Heart right ventricle (tissue), 16 donors: Measurements from ENCODE around the gene TOR2A. TPM values are rescaled to one million over a fixed set of nuclear protein-coding genes. Genes with fewer than 3 reads are reported as not detected.
A peak's percentile ranks its signal among the peaks of the same experiment; 100 is the strongest.

Experiments used
- ATAC-seq, 8 donors: fragments of 200-7000 bp; cut with Tn5 transposase; one replicate each; pipeline ENCODE4 v1.9.1; 2020; ENCODE audit warnings: mild to moderate bottlenecking in 8 of 8, moderate library complexity in 8 of 8, moderate number of reproducible peaks in 1 of 8
- DNase-seq, 2 donors: peaks; one replicate each; pipeline ENCODE4 v3.0.0-alpha.2; 2020
- H3K27ac ChIP-seq, 10 donors: fragments of 200-600 bp; sonication (generic) in 2 of 10; one replicate each; pipeline versions ENCODE4 v1.5.0 to v1.8.0; 2020 to 2022; ENCODE audit warnings: mild to moderate bottlenecking in 3 of 10
- H3K27me3 ChIP-seq, 7 donors: fragments of 200-600 bp; one replicate each; pipeline ENCODE4 v1.8.0; 2021 to 2022; ENCODE audit warnings: mild to moderate bottlenecking in 2 of 7
- H3K36me3 ChIP-seq, 9 donors: fragments of 200-600 bp; sonication (generic) in 1 of 9; one replicate each; pipeline versions ENCODE4 v1.5.0 to v1.8.0; 2020 to 2022; ENCODE audit warnings: mild to moderate bottlenecking in 2 of 9
- H3K4me1 ChIP-seq, 9 donors: fragments of 200-600 bp; sonication (generic) in 1 of 9; one replicate each; pipeline versions ENCODE4 v1.5.0 to v1.8.0; 2020 to 2022; ENCODE audit warnings: mild to moderate bottlenecking in 4 of 9
- H3K4me3 ChIP-seq, 10 donors: fragments of 200-600 bp; sonication (generic) in 2 of 10; one replicate each; pipeline versions ENCODE4 v1.5.0 to v1.8.0; 2020 to 2022; ENCODE audit warnings: mild to moderate bottlenecking in 7 of 10, moderate library complexity in 2 of 10
- H3K9me3 ChIP-seq, 11 donors: fragments of 200-600 bp in 10 of 11; sonication (generic) in 2 of 11; one replicate each; pipeline versions ENCODE4 v1.5.0 to v1.8.0; 2013 to 2022; ENCODE audit warnings: mild to moderate bottlenecking in 2 of 11, control low read depth in 1 of 11, moderate library complexity in 1 of 11
- WGBS, 2 donors: extraction: QIAGEN DNeasy Blood & Tissue Kit; methylation state at CpG; one replicate each; pipeline ENCODE4 v1.1.7; 2013; ENCODE audit warnings: inconsistent platforms in 1 of 2; 5-methylcytosine and 5-hydroxymethylcytosine counted together
- intact Hi-C, 10 donors: fragments of 100-400 bp; cut with DNase I; formaldehyde crosslinking; loops; one replicate each; pipeline versions ENCODE4 v1.11.1 to v1.14.2; 2022
- polyA plus RNA-seq, 2 donors: library from polyadenylated mRNA; stranded (reverse); fragments of 200-250 nt; gene quantifications; one replicate each; pipeline ENCODE4 v1.2.3, GENCODE V29; 2013
- total RNA-seq, 10 donors: library from RNA; stranded (reverse); fragmentation: NEBNext Ultra II Directional in 3 of 10; extraction: Animal tissue kit (Norgen Biotek cat#: 25700) in 3 of 10; gene quantifications; one replicate each; pipeline versions ENCODE4 v1.2.1 to v1.2.4, GENCODE V29; 2021 to 2023
- TF ChIP-seq, protein P1 (sequence below), 9 donors: fragments of 200-600 bp; sonication (generic) in 2 of 9; IDR thresholded peaks; one replicate each; pipeline versions ENCODE4 v1.5.0 to v1.8.0; 2021 to 2022; ENCODE audit warnings: antibody characterized with exemption in 9 of 9, mild to moderate bottlenecking in 5 of 9, moderate library complexity in 1 of 9
- donor health status: Arrhythmogenic right ventricular cardiomyopathy.
- donor health status: ischemic (EF 13 %, LVEDD 7.1; RV severe dilation, severe dysfunction).
- donor health status: healthy with polysubstance abuse.
- donor health status: DM: no; HTN: yes; CAD: no.
- donor health status: DM: no; HTN: no; CAD: no.
- donor health status: ischemic (EF 25% LVEDD 6.9; RV normal size, moderate dysfunction).
- donor health status: ischemic (EF 25% LVEDD 5.7; RV mildly dilated, moderate dysfunction).
- donor health status: healthy.
- donor health status: DM: yes; HTN: yes; CAD: no.
- donor health status: Ischemic cardiomyopathy.
- donor health status: ischemic (EF 35%, LVEDD 5.7; RV mildly dilated, moderate dysfunction).
- donor health status: nonischemic (EF 11% LVEDD 7.7; RV severe dilation, severe dysfunction).
- donor health status: DM: yes; HTN: yes; CAD: no.
- donor health status: PGD.
- donor health status: ischemic (EF 29% LVEDD 5.4; RV normal size, mild dysfunction).
- donor health status: nonischemic (EF 23%, LVEDD 6.1; RV moderate dilation, normal function).

TOR2A gene
- total and polyA plus RNA-seq, 12 donors = 1.5 to 7.6 (median 2.8) TPM

DNA sequence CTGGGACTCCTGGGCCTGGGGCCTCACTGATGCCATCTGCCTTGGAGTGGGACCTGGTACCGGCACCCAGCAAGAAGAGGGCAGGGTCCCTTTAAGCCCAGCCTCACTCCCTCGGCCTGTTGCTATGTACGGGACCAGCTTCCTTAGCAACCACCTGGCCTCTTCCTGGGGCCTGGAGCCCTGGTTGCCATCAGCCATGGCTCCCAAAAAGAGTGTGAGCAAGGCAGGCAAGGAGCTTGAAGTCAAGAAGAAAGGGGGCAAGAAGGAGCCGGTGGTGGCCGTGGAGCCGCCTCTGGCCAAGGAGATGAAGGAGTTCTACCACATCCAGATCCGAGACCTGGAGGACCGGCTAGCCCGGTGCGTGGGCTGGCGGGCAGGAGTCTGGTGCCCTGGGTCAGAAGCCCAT is 28.3 kb downstream of the TOR2A start, which contains the start of gene CFAP157:
CFAP157 (plus strand) TSS at position 153 of the 406 bp plus-strand sequence; CDS start at position 197, 44 bp downstream.
- Histone ChIP-seq H3K4me3 (no peak within 1 kb of the TSS), H3K4me1 (no peaks in the 10 kb centered on the region), H3K9me3 (no peaks in the 10 kb centered on the region), H3K27ac (no peak within 1 kb of the TSS), H3K36me3 (no peaks in the 10 kb centered on the region), H3K27me3 (no peaks in the 10 kb centered on the region)
- intact Hi-C loops = no loop called here
- DNase-seq = no peak
- 58 to 63% methylated on average over 11 of the region's 11 CpGs for WGBS, 2 donors
- TF ChIP-seq, protein P1, sequence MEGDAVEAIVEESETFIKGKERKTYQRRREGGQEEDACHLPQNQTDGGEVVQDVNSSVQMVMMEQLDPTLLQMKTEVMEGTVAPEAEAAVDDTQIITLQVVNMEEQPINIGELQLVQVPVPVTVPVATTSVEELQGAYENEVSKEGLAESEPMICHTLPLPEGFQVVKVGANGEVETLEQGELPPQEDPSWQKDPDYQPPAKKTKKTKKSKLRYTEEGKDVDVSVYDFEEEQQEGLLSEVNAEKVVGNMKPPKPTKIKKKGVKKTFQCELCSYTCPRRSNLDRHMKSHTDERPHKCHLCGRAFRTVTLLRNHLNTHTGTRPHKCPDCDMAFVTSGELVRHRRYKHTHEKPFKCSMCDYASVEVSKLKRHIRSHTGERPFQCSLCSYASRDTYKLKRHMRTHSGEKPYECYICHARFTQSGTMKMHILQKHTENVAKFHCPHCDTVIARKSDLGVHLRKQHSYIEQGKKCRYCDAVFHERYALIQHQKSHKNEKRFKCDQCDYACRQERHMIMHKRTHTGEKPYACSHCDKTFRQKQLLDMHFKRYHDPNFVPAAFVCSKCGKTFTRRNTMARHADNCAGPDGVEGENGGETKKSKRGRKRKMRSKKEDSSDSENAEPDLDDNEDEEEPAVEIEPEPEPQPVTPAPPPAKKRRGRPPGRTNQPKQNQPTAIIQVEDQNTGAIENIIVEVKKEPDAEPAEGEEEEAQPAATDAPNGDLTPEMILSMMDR (IDR thresholded peaks at IDR 0.05) = no peak
- peak in 2 of 8 donors; percentile 23 to 35 for ATAC-seq

DNA sequence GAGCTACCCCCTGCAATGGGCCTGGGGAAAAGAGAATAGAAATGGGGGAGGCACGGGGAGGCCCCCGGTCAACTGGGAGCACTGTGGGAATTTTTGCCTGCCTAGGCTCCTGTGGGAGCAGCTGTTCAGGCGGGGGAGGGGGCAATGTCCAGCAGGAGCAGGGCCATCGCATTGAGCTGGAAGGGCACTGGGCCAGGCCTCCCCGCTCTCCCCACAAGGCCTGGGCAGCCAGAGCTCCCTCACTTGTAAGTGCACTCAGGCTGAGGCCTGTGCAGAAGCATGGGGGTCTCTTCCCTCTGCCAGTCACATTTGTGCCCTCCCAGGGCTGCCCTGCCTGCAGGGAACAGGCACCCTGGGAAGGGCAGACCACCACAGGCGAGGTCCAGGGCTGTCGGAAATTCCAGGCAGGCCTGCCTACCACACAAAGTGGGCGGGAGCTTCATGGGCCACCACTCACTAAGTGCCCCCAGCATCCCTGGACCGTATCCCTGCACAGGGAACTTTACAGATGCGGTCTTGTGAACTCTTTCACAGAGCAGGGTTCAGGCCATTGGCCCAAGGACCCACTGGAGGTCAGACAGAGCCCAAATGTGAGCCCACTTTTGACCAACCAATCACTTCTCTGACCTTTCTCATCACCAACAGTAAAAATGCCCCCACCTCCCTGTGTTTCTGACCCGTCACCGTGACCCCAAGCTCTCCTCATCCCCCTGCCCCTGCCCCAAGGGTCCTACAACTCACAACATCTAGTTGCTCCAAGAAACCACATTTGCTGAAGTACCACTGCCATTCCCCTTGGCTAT is 29.3 kb downstream of the TOR2A start:
- Histone ChIP-seq H3K27me3 (no peaks in the 10 kb centered on the region), H3K9me3 (no peaks in the 10 kb centered on the region), H3K4me3 (no peak overlapping the region), H3K27ac (no peak overlapping the region), H3K4me1 (no peaks in the 10 kb centered on the region), H3K36me3 (no peaks in the 10 kb centered on the region)
- WGBS, 2 donors = 86 to 87% methylated on average over 12 of the region's 12 CpGs
- no peak for DNase-seq
- intact Hi-C loops = no loop called here
- TF ChIP-seq, protein P1 (IDR thresholded peaks at IDR 0.05) = no peak
- peak in 2 of 8 donors; percentile 16 to 17 for ATAC-seq

DNA sequence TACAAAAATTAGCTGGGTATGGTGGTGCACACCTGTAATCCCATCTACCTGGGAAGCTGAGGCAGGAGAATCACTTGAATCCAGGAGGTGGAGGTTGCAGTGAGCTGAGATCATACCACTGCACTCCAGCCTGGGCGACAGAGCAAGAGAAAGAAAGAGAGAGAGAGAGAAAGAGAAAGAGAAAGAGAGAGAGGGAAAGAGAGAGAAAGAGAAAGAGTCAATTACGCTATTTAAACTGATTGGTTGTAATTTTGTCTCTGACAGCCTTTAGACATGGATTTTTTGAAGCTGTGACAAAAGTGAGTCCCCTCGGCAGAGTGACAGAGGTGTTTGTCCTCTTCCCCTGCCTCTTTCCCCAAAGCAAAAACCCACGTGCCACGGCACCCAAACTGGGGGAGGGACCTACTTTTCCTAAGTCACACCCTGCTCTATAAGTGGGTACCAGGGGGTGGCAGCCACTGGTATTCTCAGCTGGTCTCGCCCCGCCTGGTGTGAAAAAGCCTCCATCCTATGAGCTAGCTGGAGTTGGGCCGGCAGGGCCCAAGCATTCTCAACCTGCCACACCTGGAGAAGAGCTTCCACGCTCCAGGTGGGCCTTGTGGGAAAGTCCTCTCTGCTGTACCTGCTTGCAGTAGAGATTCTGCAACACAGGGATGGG is 31.7 kb downstream of the TOR2A start:
- no peaks in the 10 kb centered on the region for H3K36me3 ChIP-seq
- no peak overlapping the region for H3K27ac ChIP-seq
- H3K9me3 ChIP-seq = no peaks in the 10 kb centered on the region
- H3K4me3 ChIP-seq = no peak overlapping the region
- TF ChIP-seq, protein P1 (IDR thresholded peaks at IDR 0.05) = no peak
- peaks cover 0 to 16% (median 5%) of the 10 kb centered on the region in 9 donors for H3K4me1 ChIP-seq
- DNase-seq = no peak
- WGBS, 2 donors = 80 to 85% methylated on average over 9 of the region's 9 CpGs
- intact Hi-C loops = no loop called here
- no peaks in the 10 kb centered on the region for H3K27me3 ChIP-seq
- no peak for ATAC-seq

DNA sequence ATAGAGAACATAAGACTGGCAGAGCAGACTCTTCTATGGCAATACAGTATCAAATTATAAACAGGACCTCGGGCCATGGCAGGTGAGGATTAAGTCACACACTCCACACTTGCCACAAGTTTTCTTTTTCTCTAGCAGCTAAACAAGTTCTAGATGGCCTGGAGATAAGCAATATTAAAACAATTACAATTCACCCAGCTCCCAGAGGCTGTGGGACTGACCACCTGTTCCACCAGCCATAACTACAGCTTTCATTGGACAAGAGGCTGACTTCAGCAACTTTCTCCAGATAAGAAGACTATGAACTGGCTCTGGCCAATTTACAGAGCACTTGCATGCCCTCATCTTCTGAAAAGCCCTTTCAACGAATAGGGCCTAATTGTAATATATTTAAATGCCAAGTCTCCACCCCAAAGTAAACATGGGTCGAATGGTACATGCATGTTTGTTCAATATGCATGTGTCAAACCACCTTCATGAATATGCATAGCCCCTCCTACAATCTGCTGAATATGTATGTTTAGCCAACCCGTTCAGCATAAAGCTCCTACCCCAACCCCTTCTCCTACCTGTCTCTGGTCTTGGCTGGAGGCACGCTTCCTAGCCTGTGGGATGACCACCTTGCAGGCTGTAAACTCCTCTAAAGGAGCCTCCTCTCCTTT is 34.4 kb downstream of the TOR2A start:
- no peaks in the 10 kb centered on the region for H3K36me3 ChIP-seq
- no peaks in the 10 kb centered on the region for H3K9me3 ChIP-seq
- intact Hi-C loops = no loop called here
- H3K27ac ChIP-seq = no peak overlapping the region
- no peaks in the 10 kb centered on the region for H3K27me3 ChIP-seq
- TF ChIP-seq, protein P1 (IDR thresholded peaks at IDR 0.05) = no peak
- 81 to 87% methylated on average over 5 of the region's 5 CpGs for WGBS, 2 donors
- no peak overlapping the region for H3K4me3 ChIP-seq
- peaks cover 0 to 17% (median 5%) of the 10 kb centered on the region in 9 donors for H3K4me1 ChIP-seq
- ATAC-seq (no peak), DNase-seq (no peak)
